ENCODE measurements around the gene REEP3. TPM values are rescaled to one million over a fixed set of nuclear protein-coding genes. Genes with fewer than 3 reads are reported as not detected.

The REEP3 gene
- total RNA-seq, 4 donors from 2014 or later, result 63.4 to 79.6 (median 73.1) TPM

DNA sequence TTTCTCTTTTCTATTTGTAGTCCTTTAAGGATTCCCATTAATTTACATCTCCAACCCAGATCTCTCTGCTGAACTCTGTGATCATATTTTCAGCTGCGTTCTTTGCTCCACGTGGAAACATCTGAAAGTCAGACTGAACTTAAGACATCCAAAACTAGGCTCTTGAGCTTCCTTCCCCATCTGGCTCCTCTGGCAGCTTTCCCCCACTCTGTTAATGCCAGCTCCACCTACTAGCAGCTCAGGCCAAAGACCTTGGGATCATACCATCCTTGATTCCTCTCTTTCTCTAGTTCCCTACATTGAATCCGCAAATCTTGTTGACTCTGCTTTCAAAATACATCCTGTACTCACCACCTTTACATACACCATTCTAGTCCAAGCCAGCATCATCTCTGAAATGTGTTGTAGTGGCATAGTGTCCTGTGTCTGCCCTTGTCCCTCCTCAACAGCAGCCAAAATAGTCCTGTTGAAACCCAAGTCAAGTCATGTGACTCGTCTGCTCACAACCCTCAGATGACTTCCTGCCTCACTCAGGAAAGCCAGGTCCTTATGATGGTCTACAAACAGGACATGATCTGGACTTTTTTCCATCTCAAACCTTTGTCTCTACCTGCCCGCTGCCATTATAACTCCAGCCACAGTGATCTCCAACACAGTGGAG is 7.0 kb downstream of the REEP3 start:
- H3K4me1 ChIP-seq, result peaks cover 13 to 14% of the 10 kb centered on the region in 2 donors
- no peaks in the 10 kb centered on the region for H3K36me3 ChIP-seq
- no peak overlapping the region for H3K4me3 ChIP-seq (replicated peaks in 1 of 3)
- no peak for DNase-seq
- TF ChIP-seq POLR2A (IDR thresholded peaks at IDR 0.05), result no peak
- no peak for TF ChIP-seq CTCF (IDR thresholded peaks at IDR 0.05)
- intact Hi-C loops (cut with DNase I), result no loop called here
- 89 to 94% methylated on average over 5 of the region's 5 CpGs for WGBS, 2 donors
- no peaks in the 10 kb centered on the region for H3K27me3 ChIP-seq
- H3K9me3 ChIP-seq, result no peaks in the 10 kb centered on the region
- H3K27ac ChIP-seq, result no peak overlapping the region

GRCh38 chr10:63530409-63530808 is 9.2 kb downstream of the REEP3 start:
- intact Hi-C loops (cut with DNase I), result no loop called here
- TF ChIP-seq CTCF (IDR thresholded peaks at IDR 0.05) (no peak), POLR2A (IDR thresholded peaks at IDR 0.05) (no peak)

GRCh38 chr10:63534723-63535122 is 13.5 kb downstream of the REEP3 start:
- Histone ChIP-seq H3K27me3 (no peaks in the 10 kb centered on the region), H3K9me3 (no peaks in the 10 kb centered on the region), H3K4me1 (peaks cover 0 to 3% of the 10 kb centered on the region in 2 donors), H3K4me3 (replicated peaks in 1 of 3) (no peak overlapping the region), H3K36me3 (no peaks in the 10 kb centered on the region), H3K27ac (no peak overlapping the region)
- TF ChIP-seq CTCF (IDR thresholded peaks at IDR 0.05), result no peak
- no peak for TF ChIP-seq POLR2A (IDR thresholded peaks at IDR 0.05)
- no peak for DNase-seq
- intact Hi-C loops (cut with DNase I), result no loop called here

More at GRCh38 chr10:63530409-63530808, 9.2 kb downstream of the REEP3 start:
- H3K4me3 ChIP-seq (replicated peaks in 1 of 3), result no peak overlapping the region
- H3K27me3 ChIP-seq, result no peaks in the 10 kb centered on the region
- H3K9me3 ChIP-seq, result no peaks in the 10 kb centered on the region
- peaks cover 6 to 10% of the 10 kb centered on the region in 2 donors for H3K4me1 ChIP-seq
- H3K27ac ChIP-seq, result no peak overlapping the region
- DNase-seq, result no peak
- H3K36me3 ChIP-seq, result no peaks in the 10 kb centered on the region

DNA sequence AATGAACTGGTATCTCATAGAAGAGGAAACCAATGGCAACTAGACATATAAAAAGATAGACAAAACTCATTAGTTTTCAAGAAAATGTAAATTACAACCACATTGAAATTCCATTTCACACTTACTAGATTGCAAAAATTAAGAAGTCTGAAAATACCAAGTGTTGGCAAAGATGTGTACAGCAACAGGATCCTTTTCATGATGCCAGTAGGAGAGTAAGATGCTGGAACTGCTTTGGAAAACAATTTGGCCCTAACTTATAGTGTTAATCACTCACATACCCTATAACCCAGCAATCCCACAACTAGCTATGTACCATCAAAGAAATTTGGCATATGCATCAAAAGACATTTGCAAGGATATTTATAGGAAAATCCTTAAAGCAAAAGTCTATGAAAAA is 15.5 kb downstream of the REEP3 start:
- DNase-seq, result no peak
- Histone ChIP-seq H3K9me3 (no peaks in the 10 kb centered on the region), H3K4me1 (peaks cover 4 to 5% of the 10 kb centered on the region in 2 donors), H3K36me3 (no peaks in the 10 kb centered on the region), H3K4me3 (replicated peaks in 1 of 3) (no peak overlapping the region), H3K27ac (no peak overlapping the region), H3K27me3 (no peaks in the 10 kb centered on the region)
- intact Hi-C loops (cut with DNase I), result no loop called here
- TF ChIP-seq POLR2A (IDR thresholded peaks at IDR 0.05) (no peak), CTCF (IDR thresholded peaks at IDR 0.05) (no peak)

GRCh38 chr10:63537536-63537935 is 16.3 kb downstream of the REEP3 start:
- peaks cover 4 to 5% of the 10 kb centered on the region in 2 donors for H3K4me1 ChIP-seq
- 92 to 98% methylated on average over 3 of the region's 3 CpGs for WGBS, 2 donors
- H3K27ac ChIP-seq, result no peak overlapping the region
- no peak overlapping the region for H3K4me3 ChIP-seq (replicated peaks in 1 of 3)
- no peaks in the 10 kb centered on the region for H3K9me3 ChIP-seq
- TF ChIP-seq POLR2A (IDR thresholded peaks at IDR 0.05) (no peak), CTCF (IDR thresholded peaks at IDR 0.05) (no peak)
- intact Hi-C loops (cut with DNase I), result no loop called here
- DNase-seq, result no peak
- H3K36me3 ChIP-seq, result no peaks in the 10 kb centered on the region
- H3K27me3 ChIP-seq, result no peaks in the 10 kb centered on the region

Measured in thyroid gland (tissue), 4 donors.